NCI-H774 (cell line): ENCODE measurements around the gene NRXN3.
A peak's percentile ranks its signal among the peaks of the same experiment; 100 is the strongest.

Source experiments
- DNase-seq: peaks from one replicate; lab custom pipeline; 2025; lab: John Stamatoyannopoulos, UW

Gene NRXN3

DNA sequence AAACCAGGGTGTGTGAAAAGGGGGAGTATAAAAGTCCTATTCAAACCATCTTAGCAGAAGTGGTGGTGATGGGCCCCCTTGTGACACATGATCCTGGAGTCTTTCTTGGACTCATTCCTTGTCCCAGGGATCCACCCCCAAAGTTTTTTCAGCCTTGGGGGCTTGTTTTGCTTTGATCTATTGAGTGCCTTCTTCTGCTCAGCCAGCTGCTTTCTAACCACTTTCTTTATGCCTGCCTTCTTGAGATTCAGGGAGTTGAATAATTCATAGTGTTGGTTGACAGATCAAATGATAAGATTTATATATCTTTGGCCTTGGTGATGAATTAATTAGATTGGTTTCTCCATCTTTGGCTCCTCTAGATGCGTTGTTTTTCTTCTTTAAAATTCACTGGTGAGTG lies 1114.4 kb downstream of the NRXN3 start:
- no peak for DNase-seq

DNA sequence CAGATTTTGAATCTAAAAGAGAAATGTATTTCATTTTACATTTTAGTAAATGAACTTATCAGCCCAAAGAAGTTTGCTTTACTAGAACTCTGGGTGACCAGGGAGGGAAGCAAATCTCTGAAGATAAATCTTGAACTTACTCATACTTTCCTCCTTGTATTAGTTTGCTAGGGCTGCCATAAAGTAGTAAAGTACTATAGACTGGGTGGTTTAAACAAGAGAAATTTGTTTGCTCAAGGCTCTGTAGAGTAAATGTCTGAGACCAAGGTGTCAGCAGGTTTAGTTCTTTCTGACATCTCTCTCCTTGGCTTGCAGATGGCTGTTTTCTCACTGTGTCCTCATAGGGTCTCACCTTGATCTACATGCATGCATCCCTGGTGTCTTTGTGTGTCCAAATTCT lies 1115.1 kb downstream of the NRXN3 start:
- no peak for DNase-seq

DNA sequence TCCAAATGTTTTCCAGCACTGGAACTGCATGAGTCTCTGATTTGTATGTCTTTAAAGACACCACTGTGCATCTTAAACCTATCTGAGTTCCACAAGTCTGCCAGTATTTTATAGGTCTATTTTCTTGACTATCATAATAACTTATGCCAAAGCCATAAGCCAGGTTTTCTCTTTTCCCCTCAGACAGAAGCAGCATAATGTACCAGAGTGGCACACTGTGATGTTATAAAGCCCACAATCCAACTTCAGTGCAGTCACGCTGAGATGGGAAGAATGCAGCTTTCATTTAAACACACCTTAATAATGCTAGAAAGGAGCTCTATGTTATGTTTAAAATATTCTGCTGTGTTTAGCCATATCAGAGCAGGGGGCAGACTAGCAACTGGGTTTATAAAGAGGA lies 1117.8 kb downstream of the NRXN3 start:
- no peak for DNase-seq

DNA sequence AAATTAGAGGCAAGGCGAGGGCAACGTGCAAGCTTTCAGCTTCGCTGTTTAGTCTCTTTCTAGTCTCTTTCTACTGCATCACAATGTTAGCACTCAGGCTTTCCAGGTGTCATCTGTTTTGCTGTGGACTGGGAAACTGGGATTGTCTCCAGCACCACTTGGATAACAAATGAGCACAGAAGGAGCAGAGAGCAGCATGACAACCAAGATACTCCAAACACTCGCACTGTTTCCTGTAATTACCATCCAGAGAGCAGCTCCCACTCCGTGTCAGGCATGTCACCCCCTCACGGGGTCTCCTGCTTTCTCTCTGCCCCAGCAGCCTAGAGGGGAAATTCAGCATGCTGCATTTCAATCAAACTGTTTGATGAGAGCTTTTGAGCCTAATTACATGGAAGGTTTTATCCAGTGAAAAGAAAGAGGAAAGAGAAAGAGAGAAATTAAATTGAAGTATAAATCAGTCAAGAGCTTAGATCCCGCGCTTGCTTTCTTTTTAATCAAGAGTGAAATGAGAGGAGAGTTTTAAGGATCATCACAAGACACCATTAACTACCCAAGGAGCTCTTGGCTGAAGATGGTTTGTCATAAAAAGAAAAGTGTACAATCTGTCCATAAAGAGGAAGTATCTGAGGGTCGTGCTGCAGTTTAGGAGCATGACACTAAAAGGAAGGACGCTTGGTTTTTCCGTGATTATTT lies 1123.5 kb downstream of the NRXN3 start:
- no peak for DNase-seq

DNA sequence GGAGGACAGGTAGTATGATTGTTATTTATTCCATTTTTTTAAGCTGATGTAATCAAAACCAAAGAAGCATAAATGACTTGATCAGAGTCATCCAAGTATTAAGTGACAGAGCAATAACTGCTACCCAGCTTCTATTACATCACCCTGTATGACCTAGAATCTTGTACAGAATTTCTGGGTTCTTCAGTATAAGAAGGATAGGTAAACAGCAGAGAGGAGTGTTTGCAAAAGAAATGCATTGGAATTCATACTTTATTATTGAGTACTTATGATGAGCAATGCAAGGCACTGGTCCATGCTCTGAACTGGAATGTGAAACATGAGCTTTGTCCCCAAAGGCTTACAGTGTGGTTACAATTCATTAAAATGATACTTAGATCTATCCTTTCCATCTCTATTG lies 1124.3 kb downstream of the NRXN3 start:
- DNase-seq: no peak

DNA sequence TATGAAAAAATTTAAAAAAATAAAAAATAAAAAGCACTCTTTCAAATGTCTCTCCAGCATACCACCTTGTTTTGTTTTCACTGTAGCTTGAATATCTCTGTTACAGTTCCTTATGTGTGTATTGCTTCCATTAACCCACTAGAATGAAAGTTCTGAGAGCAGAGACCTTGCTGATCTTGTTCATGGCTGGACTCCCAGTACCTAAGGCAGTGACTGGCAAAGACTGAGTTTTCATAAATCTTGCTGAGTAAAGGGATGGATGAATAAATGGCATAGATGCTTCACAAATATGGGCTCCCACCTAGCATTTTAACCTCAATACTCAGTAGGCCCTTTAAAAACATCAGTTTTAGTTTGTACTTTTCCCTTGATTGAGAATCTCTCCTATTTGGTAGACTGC lies 1125.2 kb downstream of the NRXN3 start:
- DNase-seq: no peak

DNA sequence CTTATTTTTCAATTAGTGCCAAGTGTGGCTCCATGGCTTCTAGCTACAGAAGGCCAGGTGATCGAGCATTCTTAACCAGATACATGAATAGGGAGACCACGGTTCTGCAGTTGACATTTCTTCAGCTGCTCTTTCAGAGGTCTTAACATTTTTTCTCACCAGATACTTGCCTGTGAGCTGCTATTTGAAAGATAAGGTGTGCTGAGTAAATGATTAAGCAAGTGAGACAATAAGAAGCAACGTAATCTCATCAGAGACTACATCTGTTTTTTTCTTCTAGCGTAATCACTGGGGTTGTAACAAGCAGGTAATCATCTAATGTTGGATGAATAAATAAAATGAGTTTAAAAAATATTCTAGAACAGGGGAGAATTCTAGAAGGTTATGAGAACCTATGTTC lies 1128.2 kb downstream of the NRXN3 start:
- no peak for DNase-seq

DNA sequence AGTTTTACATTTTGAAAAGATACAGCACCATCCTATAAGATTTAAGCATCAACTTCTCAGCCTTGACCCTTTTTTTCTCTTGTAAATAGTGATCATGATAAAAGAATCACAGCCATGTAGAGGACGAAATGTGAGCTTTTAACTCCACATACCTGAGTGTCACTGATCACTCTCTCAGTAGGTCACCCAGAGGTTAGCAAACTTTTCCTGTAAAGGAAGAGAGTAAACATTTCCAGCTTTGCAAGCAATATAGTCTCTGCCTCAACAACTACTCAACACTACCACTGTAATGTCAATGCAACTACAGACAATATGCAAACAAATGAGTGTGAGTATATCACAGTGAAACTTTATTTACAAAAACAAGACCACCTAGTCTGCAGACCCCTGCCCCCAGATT lies 1129.0 kb downstream of the NRXN3 start:
- no peak for DNase-seq

DNA sequence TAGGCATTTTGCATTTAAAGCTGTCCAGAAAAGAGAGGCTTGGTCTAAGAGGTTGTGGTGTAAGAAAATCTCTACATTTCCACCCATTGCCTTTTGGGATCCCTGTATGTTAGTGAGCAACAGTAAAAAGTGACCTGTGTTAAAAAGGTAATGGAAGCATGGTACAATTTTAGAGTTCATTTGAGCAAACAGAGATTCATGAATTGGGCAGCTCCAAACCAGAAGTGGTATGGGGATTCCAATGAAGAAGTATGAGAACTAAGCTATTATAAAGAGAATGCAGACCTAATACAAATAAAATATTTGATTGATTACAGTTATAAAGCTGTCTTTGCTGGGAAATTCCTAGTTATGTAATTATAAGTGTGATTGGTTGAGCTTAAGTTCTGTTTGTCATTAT lies 1134.1 kb downstream of the NRXN3 start:
- no peak for DNase-seq

DNA sequence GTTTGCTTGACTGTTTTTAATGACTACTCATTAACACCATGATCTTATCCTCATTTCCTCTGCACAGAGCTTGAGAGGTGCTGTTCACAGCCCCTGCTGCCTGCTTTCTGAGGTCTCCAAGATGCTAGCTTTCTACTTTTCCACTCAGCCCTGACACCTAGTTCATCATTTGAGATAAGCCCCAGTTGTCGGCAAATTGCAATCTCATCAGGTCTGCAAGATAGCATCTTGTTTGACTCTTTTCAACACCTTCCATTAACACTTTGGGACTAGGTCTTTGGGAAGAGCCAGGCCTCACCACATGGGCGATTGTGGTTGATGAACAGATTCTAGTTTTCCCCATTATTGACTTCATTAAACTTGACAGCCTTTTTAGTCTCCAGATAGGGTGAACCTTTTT lies 1136.4 kb downstream of the NRXN3 start:
- DNase-seq: no peak

DNA sequence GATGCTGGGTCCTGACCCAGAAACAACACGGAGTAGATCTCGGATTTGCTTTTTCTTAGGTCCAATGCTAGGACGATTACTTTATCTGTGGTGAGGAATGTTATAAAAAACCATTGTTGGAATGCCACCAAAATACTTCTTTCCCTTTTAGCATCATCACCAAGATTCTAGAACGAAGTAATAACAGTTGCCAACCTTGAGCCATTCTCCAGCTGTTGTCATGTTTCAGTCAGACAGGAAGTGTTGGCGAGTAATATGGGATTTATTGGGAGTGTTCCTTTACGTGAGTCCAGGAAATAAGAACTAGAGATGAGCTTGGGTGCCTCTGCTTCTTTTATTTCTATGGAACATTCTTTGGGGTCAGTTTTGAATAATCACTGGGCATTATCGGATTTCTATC lies 1148.2 kb downstream of the NRXN3 start:
- DNase-seq: no peak

DNA sequence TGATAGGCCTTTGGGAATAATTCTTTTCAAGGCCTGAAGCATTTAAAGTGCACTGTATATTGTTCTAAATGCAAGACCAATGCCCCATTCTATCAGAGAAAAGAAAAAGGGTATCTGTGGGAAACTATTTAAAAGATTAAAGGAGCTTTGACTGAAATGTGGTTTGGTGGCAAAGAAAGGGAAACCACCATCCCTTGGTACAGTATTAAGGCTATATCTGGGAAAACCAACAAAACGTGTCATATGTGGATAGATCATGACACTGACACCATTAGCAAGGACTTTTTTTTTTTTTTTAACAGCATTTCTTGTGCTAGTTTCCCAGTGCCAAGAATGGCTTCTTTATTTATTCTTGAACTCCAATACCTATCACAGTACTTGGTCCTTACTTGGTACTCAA lies 1150.4 kb downstream of the NRXN3 start:
- no peak for DNase-seq

DNA sequence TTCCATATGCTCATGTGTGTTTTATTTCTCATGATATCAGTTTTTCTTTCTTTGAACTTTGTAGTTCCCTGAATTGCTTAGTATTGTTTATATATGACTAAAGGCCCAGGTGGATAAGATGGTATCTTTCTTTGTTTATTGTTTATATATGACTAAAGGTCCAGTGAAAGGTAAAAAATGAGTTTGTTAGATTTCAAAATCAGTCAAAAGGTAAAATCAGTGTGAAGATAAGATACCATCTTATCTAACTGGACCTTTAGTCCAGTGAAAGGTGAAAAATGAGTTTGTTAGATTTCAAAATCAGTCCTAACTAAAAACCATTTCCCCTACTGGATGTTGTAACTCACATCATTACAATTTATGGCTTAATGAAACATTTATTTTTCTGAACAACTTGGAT lies 1150.9 kb downstream of the NRXN3 start:
- no peak for DNase-seq

DNA sequence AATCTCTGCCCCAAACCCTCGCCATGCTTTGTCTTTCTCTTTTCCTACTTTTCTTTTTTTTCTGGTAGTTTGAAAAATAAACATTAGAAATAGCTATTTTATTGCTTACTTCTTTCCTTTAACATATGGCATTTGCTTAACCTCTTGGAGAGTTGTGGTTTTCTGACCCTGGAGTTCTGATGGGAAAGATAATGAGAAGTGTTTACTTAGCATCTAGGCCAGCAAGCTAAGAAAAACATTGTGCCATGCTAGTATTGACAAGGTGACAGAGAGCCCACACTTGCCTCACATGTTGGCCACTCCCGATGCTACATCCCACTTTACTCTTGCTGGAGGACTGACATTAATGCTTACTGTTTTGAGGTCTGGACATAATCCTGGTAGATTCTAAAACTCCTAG lies 1154.9 kb downstream of the NRXN3 start:
- DNase-seq: peak; percentile 39

DNA sequence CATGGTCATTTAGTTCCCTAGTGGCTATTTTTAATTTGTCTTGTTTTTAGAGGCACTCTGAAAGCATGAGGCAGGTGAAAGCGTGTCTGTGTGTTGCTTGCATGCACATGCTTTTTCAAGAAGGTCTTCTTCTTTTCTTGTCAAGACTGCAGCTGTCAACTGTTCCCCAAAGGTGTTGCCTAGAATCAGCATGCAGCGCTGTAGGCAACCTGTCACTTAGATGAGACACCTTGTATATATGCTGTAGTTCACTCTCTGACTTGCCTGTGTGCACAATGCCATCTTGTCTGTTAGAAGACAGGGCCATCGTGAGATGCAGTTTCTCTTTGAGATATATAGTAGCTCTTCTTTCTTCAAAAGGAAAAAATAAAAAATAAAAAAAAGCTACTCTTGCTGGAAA lies 1155.4 kb downstream of the NRXN3 start:
- no peak for DNase-seq

DNA sequence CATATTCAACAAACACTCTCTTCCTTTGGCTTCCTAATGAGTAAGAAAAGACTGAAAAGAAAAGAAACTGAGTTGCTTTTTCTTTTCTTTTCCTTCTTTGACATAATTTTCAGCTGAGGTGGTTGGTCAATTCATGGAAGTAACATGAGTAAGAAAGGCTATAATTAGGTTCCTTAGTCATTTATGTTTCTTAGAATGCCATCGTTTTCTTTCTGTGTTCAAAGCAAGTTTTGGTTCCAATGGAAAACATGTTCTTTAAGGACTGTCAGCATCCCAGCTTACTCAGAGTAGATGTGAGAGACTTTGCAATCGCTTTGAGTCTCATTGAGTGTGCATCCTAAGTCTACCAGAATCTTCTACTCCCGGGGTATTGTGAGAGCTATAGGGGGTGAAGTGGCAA lies 1158.7 kb downstream of the NRXN3 start:
- no peak for DNase-seq

DNA sequence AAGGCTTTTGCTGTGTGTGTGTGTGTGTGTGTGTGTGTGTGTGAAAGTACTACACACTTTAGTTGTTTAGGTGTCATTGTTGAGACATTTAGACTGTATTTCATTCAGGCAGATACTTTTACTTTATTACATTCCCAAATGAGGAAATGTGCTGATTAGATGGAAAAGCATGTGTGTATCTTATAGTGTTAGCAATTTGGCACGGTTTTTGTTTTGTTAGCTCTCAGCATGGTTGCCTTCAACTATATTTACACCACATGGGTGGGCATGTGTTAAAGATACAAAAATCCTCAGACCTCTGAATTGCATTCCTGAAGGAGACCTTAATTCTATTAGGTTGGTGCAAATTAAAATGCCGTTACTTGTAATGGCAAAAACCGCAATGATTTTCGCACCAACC lies 1161.7 kb downstream of the NRXN3 start:
- no peak for DNase-seq

DNA sequence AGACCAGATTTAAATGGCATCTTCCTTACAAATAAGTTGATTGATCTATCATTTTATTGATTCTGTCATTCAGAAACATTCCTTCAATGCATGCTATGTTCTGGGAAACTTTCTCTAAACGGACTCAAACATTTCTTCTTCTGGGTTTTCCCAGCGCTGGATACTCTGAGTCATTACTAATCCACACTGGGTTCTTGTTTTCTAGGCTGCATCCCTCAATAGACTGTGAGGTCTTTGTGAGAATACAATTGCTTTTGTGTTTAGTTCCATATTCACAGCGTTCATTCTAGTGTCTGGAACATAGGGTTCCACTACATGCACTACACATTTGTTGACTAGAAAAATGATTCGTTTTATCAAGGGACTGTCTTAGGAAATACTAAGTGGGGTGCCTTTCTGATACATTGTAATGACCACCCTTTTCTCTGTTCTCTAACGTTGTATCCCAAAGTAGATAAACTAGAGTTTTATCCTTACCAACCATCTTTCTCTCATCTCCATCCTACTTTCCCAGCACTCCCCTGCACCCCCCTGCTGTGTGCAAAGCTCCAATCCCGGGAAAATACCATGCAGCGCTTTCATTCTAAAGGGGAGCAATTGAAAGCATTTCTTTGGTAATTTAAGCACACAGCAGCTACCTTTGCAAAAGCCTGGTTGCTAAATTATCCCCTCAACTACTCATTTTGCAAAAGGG lies 1162.5 kb downstream of the NRXN3 start:
- no peak for DNase-seq

DNA sequence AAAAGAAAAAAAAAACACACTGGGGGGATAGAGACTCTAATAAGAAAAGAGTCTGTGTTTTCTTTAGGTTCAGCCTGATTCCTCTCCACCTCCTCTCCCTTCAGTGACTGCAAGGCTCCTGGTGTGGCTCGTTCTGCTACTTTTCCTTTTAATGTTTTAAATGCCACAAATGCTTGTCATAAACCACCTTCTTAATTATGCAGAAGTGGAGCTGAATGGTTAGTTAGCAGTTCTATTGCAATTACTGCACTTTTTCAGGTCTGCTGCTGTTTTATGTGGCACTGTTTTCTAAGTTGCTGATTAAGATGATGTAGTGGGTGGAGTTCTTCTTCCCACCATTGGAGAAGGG lies 1163.0 kb downstream of the NRXN3 start:
- DNase-seq: no peak

DNA sequence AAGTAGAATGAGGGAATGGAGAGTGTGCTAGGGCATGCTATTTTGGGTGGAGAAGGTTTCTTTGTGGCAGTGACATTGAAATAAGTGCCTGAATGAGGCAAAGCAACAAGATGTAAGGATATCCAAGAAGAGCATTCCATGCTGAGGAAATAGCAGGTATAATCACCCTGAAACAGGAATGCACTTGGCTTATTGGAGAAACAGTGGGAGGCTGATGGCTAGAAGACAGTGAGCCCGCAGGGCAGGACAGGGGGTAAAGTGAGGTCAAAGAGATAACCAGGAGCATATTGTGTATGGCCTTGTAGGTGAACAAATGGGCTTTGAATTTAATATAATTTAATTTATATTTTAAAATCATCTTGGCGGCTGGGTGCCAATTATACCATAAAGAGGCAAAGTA lies 1164.1 kb downstream of the NRXN3 start:
- no peak for DNase-seq

DNA sequence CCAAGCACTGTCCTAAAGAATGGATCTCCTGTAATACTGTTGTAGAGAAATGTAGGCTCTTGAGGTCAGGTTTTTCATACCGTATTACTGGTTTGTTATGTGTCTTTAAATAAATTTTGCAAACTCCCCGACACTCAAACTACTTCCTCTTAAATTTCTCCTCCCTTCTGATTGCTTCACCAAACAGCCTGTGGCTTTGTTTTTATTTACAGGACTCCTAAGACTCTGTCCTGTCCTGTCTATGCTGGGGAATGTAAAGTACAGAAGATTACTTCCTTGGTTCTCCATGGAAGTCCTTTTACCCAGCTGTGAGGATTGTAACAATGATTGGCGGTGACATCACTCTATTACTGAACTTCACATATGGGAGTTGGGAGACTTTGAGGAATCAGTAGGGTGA lies 1167.6 kb downstream of the NRXN3 start:
- no peak for DNase-seq

DNA sequence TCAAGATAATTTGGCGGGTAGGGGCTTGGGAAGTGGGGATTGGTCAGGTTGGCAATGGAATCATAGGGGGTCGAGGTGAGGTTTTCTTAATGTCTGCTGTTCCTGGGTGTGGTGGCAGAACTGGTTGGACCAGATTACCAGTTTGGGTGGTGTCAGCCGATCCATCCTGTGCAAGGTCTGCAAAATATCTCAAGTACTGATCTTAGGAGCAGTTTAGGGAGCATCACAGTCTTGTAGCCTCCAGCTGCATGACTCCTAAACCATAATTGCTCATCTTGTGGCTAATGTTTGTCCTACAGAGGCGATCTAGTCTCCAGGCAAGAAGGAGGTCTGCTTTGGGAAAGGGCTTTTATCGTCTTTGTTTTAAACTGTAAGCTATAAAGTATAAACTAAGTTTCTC lies 1172.8 kb downstream of the NRXN3 start:
- DNase-seq: no peak

DNA sequence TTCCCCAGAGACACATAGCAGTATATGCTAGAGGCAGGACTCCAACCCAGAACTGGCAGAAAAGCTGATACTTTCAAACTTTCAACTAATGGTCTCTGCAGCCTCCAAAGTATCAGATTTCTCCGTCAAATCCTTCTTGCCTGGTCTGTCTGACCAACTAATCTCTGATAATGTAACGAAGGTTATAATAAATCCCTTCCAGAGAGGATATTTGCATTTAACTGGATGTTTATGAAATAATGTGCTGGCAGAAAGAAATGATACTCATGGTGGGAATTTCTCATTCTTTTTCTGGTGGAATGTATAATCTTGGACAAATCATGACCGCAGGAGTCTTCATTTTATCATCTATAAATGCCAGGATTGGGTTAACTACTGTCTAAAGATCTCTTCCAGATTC lies 1180.8 kb downstream of the NRXN3 start:
- DNase-seq: no peak

DNA sequence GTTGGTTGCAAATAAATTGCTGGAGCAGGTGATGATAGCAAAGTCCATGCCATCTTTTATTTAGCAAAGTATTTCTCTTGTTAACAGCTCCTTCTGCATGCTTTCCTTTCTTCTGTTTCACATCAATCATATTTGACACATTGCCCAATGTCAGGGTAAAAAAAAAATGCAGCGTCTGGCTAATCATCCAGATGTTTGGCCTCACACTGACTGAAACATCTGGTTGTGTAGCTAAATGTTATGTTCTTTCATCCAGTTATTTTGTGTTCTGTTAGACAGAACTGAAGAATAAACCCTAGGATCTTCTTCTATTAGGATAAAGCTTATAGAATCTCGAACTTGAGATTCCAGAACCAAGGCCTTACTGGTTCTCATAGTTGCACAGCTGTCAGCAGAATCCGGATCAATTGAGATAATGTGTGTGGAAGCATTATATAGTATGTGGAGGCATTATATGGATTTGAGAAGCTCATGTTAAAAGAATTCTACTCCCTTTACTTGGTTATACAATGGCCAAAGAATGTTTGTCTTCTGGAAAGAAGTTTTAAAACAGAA lies 1182.0 kb downstream of the NRXN3 start:
- no peak for DNase-seq
